GM12878 (cell line): ENCODE results near the gene UNC13B. TPM values are rescaled to one million over a fixed set of nuclear protein-coding genes. Genes with fewer than 3 reads are reported as not detected.

Experiments used
- ATAC-seq: fragments of 200-7000 bp; cut with Tn5 transposase; 3 replicates; pipeline ENCODE4 v1.9.1; 2020; ENCODE audit warnings: mild to moderate bottlenecking, moderate library complexity
- BruUV-seq: library from RNA; stranded (reverse); fragments of 400-500 nt; replicated peaks from 2 replicates; lab custom pipeline; 2021; lab: Mats Ljungman, UMichigan
- CTCF ChIA-PET: fragments of 300-600 bp; sonication (Branson Sonifier 250); formaldehyde crosslinking; extraction: SDS; loops from one replicate; lab custom pipeline; 2021; ENCODE audit warnings: inconsistent platforms; lab: Yijun Ruan, JAX
- POLR2A ChIA-PET: fragments of 350-600 bp; formaldehyde crosslinking; extraction: SDS; loops from one replicate; lab custom pipeline; 2021; ENCODE audit warnings: inconsistent platforms; lab: Charles Lee
- RAD21 ChIA-PET: fragments of 300-600 bp; sonication (Branson Sonifier 250); formaldehyde crosslinking; loops from one replicate; lab custom pipeline; 2023; ENCODE audit warnings: antibody characterized with exemption; ENCODE audit not compliant: unreplicated experiment; lab: Charles Lee
- SMC1A ChIA-PET: fragments of 300-600 bp; sonication (Branson Sonifier 250); formaldehyde crosslinking; loops from one replicate; lab custom pipeline; 2023; ENCODE audit not compliant: unreplicated experiment, uncharacterized antibody; lab: Charles Lee
- DNase-seq: peaks from one replicate; pipeline ENCODE4 v3.0.0-alpha.2; 2011; ENCODE audit warnings: low read depth, low spot score
- FAIRE-seq: peaks from 3 replicates; lab custom pipeline; 2011; peaks lifted over from hg19 to GRCh38; lab: Jason Lieb, UNC
- H2AFZ ChIP-seq: 2 replicates; pipeline ENCODE4 v1.6.0; 2011; ENCODE audit warnings: low read depth, low read length, control low read depth; ENCODE audit not compliant: control insufficient read depth
- H3K27ac ChIP-seq: 2 replicates; pipeline ENCODE4 v1.5.1; 2011; ENCODE audit warnings: control low read depth; ENCODE audit not compliant: control insufficient read depth, insufficient read depth
- H3K27me3 ChIP-seq, 2 experiments: replicated peaks in 1 of 2; 2 replicates each; pipeline versions ENCODE4 v1.6.0 to v1.6.1; 2011; ENCODE audit warnings: low read length in 1 of 2; ENCODE audit not compliant: control insufficient read depth in 2 of 2, insufficient read depth in 2 of 2
- H3K36me3 ChIP-seq, 2 experiments: 2 replicates each; pipeline ENCODE4 v1.5.1; 2011; ENCODE audit warnings: low read length in 1 of 2; ENCODE audit not compliant: control insufficient read depth in 2 of 2, insufficient read depth in 2 of 2
- H3K4me1 ChIP-seq: 2 replicates; pipeline ENCODE4 v1.6.1; 2011; ENCODE audit warnings: mild to moderate bottlenecking, low read length, moderate library complexity, mixed read lengths; ENCODE audit not compliant: control insufficient read depth, insufficient read depth
- H3K4me2 ChIP-seq: 2 replicates; pipeline ENCODE4 v1.6.0; 2011; ENCODE audit warnings: control low read depth; ENCODE audit not compliant: control insufficient read depth, insufficient read depth
- H3K4me3 ChIP-seq: fragments of 200-600 bp; sonication (generic); 2 replicates; pipeline ENCODE4 v1.5.1; 2016
- H3K79me2 ChIP-seq: 2 replicates; pipeline ENCODE4 v1.6.0; 2011; ENCODE audit warnings: low read length; ENCODE audit not compliant: control insufficient read depth, insufficient read depth
- H3K9ac ChIP-seq: 2 replicates; pipeline ENCODE4 v1.8.0; 2011; ENCODE audit warnings: low read length, control low read depth, mixed read lengths; ENCODE audit not compliant: control insufficient read depth, insufficient read depth
- H3K9me3 ChIP-seq: replicated peaks from 3 replicates; pipeline ENCODE4 v1.5.1; 2011; ENCODE audit warnings: mild to moderate bottlenecking, low read length; ENCODE audit not compliant: control insufficient read depth, insufficient read depth
- H4K20me1 ChIP-seq: 2 replicates; pipeline ENCODE4 v1.6.0; 2011; ENCODE audit not compliant: control insufficient read depth, insufficient read depth
- BCLAF1 ChIP-seq: fragments of 450-650 bp; IDR thresholded peaks from 2 replicates; pipeline ENCODE4 v1.6.1; 2017; ENCODE audit warnings: antibody characterized with exemption, mild to moderate bottlenecking, moderate library complexity
- ELK1 ChIP-seq: IDR thresholded peaks from 2 replicates; pipeline ENCODE4 v1.6.1; 2012; ENCODE audit warnings: low read depth, low read length, improper control_type of control experiment
- EP300 ChIP-seq, 2 experiments: fragments of 150-350 bp in 1 of 2; IDR thresholded peaks; 2 replicates each; pipeline ENCODE4 v1.6.1; 2011 to 2012; ENCODE audit warnings: low read depth in 2 of 2, low read length in 2 of 2, borderline replicate concordance in 1 of 2, improper control_type of control experiment in 1 of 2, inconsistent platforms in 1 of 2; ENCODE audit not compliant: control insufficient read depth in 1 of 2
- MEF2A ChIP-seq: IDR thresholded peaks from 2 replicates; pipeline ENCODE4 v1.6.1; 2011; ENCODE audit warnings: low read depth, mild to moderate bottlenecking, low read length, moderate library complexity; ENCODE audit not compliant: insufficient read depth
- SUZ12 ChIP-seq: fragments of 200-600 bp; sonication (generic); IDR thresholded peaks from one replicate; pipeline ENCODE4 v1.6.1; 2018; ENCODE audit warnings: antibody characterized with exemption, mild to moderate bottlenecking; ENCODE audit not compliant: unreplicated experiment
- ZBTB40 ChIP-seq: fragments of 450-650 bp; IDR thresholded peaks from 2 replicates; pipeline ENCODE4 v1.6.1; 2016; ENCODE audit warnings: mild to moderate bottlenecking, moderate library complexity, borderline replicate concordance
- ZNF207 ChIP-seq: fragments of 450-650 bp; IDR thresholded peaks from 2 replicates; pipeline ENCODE4 v1.6.1; 2014; ENCODE audit warnings: antibody characterized with exemption, mild to moderate bottlenecking, borderline replicate concordance
- WGBS: methylation state at CpG from one replicate; pipeline ENCODE4 v1.1.6; 2016; ENCODE audit warnings: low lambda C conversion rate; ENCODE audit not compliant: insufficient replicate concordance, insufficient coverage; ENCODE audit errors: missing lambda C conversion rate; 5-methylcytosine and 5-hydroxymethylcytosine counted together
- in situ Hi-C: fragments of 300-500 bp; cut with MboI; formaldehyde crosslinking; loops from 9 replicates; pipeline ENCODE4 v1.14.3; 2018; ENCODE audit warnings: mixed read lengths
- intact Hi-C: fragments of 100-400 bp; cut with micrococcal nuclease; formaldehyde crosslinking; loops from one replicate; pipeline ENCODE4 v1.14.2; 2022; ENCODE audit not compliant: unreplicated experiment
- polyA plus RNA-seq, 11 experiments: library from polyadenylated mRNA; depleted of rRNA in 4 of 11; unstranded in 6 of 11; stranded (reverse) in 5 of 11; fragments of >200 nt; fragmentation: Nextera tagmentation in 4 of 11; fragmentation: Illumina TruSeq in 1 of 11; extraction: Ambion mirVana in 4 of 11; extraction: Trizol in 1 of 11; gene quantifications; 1 replicate in 1 of 11; 2 replicates in 10 of 11; pipeline versions ENCODE4 v1.2.1 to v1.2.3, GENCODE V29; 2011 to 2016; ENCODE audit warnings: inconsistent platforms in 2 of 11, missing spikeins in 2 of 11, low read depth in 1 of 11
- total RNA-seq, 4 experiments: library from RNA; depleted of rRNA in 3 of 4; stranded (reverse); fragments of >200 nt in 3 of 4; fragmentation: Illumina TruSeq in 1 of 4; extraction: Trizol in 1 of 4; gene quantifications; 2 replicates each; pipeline versions ENCODE4 v1.2.1 to v1.2.3, GENCODE V29; 2013 to 2021

UNC13B gene
- total and polyA plus RNA-seq, 10 of the 15 experiments (the other 5 are each of a cell fraction or from before 2014, with no cell fraction given) = under 0.01 to 0.42 (median 0.06) TPM; not detected in 4

GRCh38 chr9:35423499-35423898, 261.7 kb downstream of the UNC13B start:
- H2AFZ ChIP-seq = no peak overlapping the region
- DNase-seq (no peak), ATAC-seq (peak; percentile 19; the same call in 1 of the 3 replicates), FAIRE-seq (no peak)
- no peaks in the 10 kb centered on the region for H3K4me1 ChIP-seq
- TF ChIP-seq BCLAF1 (no peak), ZBTB40 (no peak), ZNF207 (no peak), MEF2A (no peak), ELK1 (no peak), EP300 (IDR thresholded peaks at IDR 0.05; ENCODE audit: borderline replicate concordance in 1 of 2, control insufficient read depth in 1 of 2, low read depth in 2 of 2, low read length in 2 of 2) (no peak), SUZ12 (no peak)
- BruUV-seq = no TSS peak
- ChIA-PET POLR2A (no interaction called here), CTCF (no interaction called here), SMC1A (no interaction called here), RAD21 (no interaction called here)
- in situ Hi-C loops = no loop called here
- 0% methylated on average over 2 of the region's 2 CpGs for WGBS
- H3K4me2 ChIP-seq = no peak overlapping the region
- no peaks in the 10 kb centered on the region for H4K20me1 ChIP-seq
- no peaks in the 10 kb centered on the region for H3K79me2 ChIP-seq
- no peak overlapping the region for H3K4me3 ChIP-seq
- intact Hi-C loops = no loop called here
- H3K36me3 ChIP-seq = no peaks in the 10 kb centered on the region
- no peak overlapping the region for H3K27ac ChIP-seq
- H3K27me3 ChIP-seq = no peaks in the 10 kb centered on the region
- no peak overlapping the region for H3K9ac ChIP-seq
- H3K9me3 ChIP-seq = no peaks in the 10 kb centered on the region
